ENCODE data around the gene VMAC.
"Not testable (repeated sequence)": the region's sequence is repeated elsewhere in the genome, so short reads cannot be mapped to it uniquely, and the experiment has no call there.

The VMAC gene

DNA sequence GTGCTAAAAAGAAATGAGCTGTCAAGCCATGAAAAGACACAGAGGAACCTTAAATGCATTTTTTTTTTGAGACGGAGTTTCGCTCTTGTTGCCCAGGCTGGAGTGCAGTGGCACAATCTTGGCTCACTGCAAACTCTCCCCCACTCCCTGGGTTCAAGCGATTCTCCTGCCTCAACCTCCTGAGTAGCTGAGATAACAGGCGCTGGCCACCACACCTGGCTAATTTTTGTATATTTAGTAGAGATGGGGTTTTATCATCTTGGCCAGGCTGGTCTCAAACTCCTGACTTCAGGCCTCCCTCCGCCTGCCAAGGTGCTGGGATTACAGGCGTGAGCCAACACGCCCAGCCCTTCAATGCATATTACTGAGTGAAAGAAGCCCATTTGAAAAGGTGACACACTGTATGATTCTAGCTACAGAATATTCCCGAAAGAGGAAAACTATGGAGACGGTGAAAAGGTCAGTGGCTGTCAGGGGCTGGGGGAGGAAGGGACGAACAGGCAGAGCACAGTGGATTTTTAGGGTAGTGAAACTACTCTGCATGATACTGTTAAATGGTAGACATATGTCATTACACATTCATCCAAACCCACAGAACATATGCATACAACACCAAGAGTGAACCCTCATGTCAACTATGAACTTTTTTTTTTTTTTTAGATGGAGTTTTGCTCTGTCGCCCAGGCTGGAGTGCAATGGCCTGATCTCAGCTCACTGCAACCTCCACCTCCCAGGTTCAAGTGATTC is 20.4 kb upstream of the VMAC start:
- not testable (repeated sequence) for DNase-seq

DNA sequence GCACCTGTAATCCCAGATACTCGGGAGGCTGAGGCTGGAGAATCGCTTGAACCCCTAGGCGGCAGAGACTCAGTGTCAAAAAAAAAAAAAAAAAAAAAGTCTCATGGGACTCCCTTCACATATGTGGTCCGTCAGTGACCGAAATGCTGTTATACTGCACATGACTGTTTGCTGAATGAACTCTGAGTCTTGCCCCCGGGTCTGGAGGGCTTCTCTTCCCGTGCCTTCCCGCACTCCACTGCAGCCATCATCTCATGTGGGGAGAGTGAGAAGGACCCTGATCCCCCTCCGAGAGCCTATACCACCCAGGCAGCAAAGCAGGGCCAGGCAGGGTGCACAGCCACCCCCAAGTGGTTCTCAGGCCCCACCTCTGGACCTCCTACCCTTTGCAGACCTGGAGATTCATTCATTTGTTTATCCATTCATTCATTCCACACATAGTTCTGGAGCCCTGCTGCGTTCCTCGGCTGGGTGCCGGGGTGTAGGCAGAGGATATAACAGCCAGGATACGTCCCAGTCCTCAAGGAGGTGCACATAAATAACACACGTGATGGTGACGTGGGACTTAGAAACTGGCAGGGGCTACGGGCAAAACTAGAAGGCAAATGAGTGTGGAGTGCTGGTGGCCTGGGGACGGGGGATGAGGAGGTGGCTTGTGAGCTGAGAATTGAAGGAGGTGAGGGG is 15.2 kb upstream of the VMAC start:
- no peak for DNase-seq

- DNase-seq, result no peak
These were observed 14.6 kb upstream of the VMAC start for GRCh38 chr19:5890099-5890498.

GRCh38 chr19:5891572-5891937 is 13.1 kb upstream of the VMAC start:
- DNase-seq, result no peak

DNA sequence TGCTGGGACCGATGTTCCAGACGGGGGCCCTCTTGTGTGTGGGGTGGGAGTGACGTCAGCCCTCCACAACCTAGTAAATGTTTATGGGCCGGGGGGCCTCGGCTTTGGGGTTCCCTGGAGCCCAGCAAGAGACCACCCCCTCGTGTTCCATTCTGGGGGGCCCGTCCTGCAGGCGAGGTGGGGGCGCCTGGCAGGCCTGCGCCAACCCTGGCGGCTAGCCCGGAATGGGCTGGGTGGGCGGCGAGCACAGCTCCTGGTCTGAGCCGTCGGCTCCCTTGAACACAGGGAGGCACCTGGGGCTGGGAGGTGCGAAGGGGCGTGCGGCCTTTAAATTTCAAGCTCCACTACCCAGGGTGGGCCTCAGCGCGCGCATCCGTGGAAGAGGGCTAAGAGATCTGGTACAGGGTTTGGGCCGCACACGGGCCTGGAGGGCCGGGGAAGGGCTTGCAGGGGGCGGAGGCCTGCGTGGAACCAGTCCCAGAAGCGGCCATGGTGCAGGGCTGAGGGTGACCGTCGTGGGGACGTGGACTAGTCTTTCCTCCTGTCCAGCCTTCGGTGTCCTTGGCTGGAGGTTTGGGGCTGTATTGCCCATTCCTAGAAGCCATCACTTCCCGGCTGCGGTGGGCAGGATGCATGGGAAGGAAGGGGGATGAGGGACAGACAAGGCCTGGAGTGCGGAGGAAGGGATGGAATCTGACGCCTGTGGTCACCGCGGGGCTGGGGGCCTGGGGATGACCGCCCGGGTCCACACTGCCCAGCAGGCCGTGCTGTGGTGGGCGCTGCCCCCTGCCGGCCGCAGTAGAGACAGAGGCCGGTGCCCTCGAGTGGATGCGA is 12.5 kb upstream of the VMAC start:
- DNase-seq, result peak; percentile 2

- no peak for DNase-seq
These were observed 11.8 kb upstream of the VMAC start for GRCh38 chr19:5892772-5893275.

DNA sequence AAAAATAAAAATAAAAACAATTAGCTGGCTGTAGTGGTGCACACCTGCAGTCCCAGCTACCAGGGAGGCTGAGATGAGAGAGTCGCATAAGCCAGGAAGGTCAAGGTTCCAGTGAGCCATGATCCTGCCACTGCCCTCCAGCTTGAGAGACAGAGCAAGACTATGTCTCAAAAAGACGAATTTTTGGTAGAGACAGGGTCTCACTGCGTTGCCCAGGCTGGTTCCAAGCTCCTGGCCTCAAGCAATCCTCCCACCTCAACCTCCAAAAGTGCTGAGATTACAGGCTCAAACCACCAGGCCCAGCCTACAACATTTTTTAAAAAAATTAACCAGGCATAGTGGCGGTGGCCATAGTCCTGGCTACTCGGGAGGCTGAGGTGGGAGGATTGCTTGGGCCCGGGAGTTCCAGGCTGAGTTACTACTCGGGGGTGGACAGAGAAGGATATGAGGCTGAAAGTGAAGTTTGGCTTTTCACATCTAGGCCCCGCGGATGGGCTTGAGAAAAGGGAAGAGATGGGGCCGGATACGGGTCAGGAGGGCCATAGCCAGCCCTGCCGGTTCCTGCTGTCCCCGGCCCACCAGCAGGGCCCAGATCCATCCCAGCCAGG is 11.3 kb upstream of the VMAC start:
- no peak for DNase-seq

DNA sequence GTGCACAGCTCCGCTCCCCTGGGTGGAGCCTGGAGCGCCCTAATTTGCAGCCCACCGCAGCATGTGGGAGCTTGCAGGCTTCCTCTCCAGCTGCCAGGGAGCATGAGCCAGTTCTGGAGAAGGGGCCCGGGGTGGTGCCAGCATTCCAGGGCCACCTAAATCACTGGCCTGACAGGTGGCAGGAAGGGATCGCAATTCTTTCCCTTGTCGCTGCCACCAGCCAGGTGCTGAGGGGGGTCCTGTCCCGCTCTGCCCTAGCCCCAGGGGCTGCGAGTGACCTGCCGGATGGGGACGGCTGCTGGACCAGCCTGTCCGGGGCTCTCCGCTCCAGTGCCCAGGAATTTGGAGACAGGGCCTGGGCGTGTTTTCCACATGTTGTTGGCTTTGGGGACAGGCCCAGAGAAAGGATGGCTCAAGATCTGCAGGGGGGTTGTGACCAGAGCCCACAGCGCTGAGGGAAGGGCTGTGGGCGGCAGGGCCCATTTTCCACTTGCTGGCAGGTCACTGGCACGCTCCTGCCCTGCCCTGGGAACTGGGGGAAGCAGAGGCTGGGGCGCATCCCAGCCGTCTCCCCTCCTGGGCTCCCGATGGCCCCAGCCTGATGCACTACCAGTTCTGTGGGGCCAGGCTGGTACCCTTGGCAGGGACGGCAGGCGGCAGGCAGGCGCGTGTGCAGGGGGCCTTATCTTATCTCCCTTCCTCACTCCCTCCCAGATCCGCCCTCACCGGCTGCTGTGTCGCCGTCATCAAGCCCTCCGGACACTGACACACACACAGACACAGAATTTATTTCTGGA is 10.6 kb upstream of the VMAC start:
- no peak for DNase-seq

- no peak for DNase-seq
These were observed 9.8 kb upstream of the VMAC start for GRCh38 chr19:5894704-5895349.

- DNase-seq, result no peak
These were observed 9.3 kb upstream of the VMAC start for GRCh38 chr19:5895409-5895808.

DNA sequence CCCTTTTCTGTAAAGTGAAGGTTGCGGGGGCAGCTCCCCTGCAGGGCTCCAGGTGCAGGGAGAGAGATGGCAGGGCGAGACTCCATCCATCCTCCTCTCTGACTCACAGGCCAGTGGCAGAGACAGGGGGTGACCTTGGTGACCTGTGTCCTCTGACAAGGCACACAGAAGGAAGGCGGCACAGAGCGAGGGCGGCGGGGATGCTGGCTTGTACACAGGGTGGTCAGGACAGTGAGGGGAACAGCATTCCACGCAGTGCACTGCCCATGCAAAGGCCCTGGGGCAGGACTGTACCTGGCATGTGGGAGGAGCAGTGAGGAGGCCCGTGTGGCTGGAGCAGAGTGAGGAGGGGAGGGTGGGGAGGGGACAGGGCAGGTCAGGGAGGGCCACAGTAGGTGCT is 8.8 kb upstream of the VMAC start:
- DNase-seq, result no peak

DNA sequence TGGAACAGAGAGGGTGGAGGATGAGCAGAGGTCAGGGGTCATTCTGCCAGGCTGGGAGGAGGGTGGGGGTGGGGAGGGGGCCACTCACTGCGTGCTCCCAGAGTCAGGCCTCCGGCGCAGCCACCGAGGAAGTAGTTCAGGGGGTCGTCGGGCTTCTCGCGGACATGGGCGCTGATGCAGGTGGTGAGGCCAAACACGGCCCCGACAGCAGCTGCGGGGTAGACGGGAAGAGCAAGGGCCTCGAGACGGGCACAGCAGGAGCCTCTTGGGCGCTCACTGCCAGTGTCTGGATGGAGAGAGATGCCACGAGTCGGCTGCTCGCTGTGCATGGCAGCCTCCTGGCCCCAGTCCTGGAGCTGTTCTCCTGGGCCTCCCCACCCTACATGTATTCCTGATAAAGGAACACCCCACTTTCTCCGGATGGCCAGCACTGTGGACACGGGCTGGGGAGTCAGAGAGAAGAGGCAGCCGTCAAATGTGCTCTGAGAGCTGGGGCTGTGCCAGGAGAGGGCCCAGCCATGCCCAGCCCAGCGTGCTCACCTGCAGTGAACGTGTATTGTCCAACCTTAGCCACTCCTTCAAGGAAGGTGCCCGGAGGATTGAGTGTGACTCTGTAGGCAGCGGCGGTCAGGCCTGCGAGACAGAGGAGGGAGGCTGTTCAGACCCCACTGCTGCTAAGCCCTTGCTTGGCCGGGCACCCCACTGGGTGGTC is 8.2 kb upstream of the VMAC start:
- no peak for DNase-seq

GRCh38 chr19:5897189-5897969 is 7.3 kb upstream of the VMAC start:
- no peak for DNase-seq

- no peak for DNase-seq
These were observed 4.7 kb upstream of the VMAC start for GRCh38 chr19:5899728-5900526.

GRCh38 chr19:5900976-5901375 is 3.7 kb upstream of the VMAC start:
- DNase-seq, result no peak

- DNase-seq, result no peak
These were observed 1.5 kb upstream of the VMAC start for GRCh38 chr19:5903056-5903623.

DNA sequence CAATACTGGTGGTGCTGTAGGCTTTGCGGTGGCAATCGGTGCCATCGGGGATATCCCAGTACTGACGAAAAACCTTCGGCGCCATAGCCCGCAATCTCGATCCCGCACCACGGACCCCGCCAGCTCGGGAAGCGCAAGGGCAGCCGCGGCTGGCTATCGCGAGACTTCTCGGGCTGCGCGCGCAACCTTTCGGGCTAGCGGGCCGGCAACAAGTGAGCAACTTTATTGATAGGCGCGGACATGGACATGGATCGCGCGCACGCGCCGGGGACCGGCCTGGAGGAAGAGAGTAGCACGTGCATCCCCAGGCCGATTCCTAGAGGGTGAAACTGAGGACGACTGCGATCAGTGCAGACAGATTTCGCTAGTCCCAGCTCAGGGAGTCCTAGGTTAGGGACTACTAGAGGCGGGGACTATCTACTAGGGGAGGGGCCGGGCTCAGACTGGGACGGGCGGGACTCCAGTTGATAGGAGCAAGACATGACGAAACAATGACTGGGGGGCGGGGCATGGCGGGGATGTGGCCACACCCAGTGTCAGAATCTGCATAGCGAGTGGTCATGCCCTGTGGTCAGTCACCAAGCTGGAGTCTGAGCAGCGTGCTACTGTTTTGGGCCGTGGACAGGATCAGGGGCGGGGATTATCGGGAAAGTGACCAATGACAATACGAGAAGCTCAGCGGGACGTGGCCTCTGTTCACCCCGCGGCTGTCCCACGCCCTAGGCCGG is 884 bp upstream of the VMAC start, which contains the start of gene NDUFA11:
Gene NDUFA11, minus strand, starts transcription at position 167 of the 728 bp plus-strand sequence. Its CDS starts 82 bp downstream, at position 85.
- peak; percentile 94 for DNase-seq

DNA sequence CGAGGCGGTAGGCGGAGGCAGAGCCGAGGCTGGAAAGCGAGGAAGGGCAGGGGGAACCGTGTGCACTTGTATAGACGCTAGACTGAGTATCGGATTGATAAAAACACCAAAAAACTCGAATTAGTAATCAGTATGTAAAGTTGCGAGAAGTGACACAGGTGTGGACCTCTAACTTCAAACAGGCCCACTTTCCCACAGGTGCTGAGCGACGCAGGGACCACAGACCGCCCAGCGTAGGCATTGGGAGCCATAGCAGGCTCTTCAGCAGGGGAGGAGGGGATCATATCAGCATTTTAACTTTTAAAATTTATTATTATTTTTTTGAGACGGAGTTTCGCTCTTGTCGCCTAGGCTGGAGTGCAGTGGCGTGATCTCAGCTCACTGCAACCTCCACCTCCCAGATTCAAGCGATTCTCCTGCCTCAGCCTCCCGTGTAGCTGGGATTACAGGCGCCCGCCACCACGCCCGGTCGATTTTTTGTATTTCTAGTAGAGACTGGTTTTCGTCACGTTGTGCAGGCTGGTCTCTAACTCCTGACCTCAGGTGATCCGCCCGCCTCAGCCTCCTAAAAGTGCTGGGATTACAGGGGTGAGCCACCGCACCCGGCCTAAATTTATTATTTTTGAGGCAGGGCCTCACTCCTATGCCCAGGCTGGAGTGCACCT is 574 bp downstream of the VMAC start:
- DNase-seq, result no peak
